GM21515 (cell line): Measurements from ENCODE around the gene ANXA10.
A peak's percentile ranks its signal among the peaks of the same experiment; 100 is the strongest.
"Not testable (repeated sequence)": the region's sequence is repeated elsewhere in the genome, so short reads cannot be mapped to it uniquely, and the experiment has no call there.

Experiments used
- ATAC-seq: cut with Tn5 transposase; IDR thresholded peaks from one replicate; pipeline ENCODE4 v1.9.1; 2021; ENCODE audit not compliant: unreplicated experiment

The ANXA10 gene

DNA sequence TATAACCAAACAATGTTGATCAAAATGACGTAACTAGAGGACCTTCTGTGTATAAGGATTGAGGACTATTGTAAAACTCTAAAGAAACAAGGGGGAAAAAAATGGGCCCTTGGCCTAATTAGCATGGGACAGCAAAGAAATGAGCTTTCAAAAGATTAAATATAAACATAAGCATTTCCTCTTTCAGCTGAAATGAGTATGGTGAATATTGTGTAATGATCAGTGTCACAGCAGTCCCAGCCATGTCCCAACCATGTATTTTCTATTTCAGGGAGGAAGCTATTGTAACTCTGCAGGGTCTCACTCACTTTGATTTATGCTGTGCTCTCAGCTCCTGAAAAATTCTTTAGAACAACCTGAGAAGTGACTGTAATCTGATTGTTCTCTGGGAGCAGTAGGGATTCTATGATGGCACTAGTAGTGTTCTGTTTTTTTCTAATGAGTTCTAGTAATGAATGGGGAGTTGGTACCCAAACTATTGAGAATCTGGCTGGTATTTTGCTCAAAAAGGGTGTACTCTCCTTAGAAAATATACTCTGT lies 25.8 kb downstream of the ANXA10 start:
- no peak for ATAC-seq

DNA sequence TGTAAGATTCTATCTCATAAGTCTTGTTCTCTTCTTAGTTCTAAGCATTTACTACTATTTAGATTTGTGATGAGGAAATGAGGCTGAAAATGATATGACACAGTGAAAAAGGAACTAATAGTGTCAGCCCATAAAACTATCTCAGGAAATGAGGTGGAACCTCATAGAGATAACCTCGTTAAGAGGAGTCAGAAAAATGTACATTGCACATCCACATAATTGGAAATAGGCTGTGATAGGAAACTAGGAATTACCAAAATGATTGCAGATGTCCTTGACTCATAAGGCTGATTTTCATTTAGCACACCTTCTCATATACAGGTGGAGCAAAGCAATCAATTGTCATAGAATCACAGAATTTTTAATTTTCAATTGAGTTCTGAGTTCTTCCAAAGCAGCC lies 26.8 kb downstream of the ANXA10 start:
- ATAC-seq: no peak

DNA sequence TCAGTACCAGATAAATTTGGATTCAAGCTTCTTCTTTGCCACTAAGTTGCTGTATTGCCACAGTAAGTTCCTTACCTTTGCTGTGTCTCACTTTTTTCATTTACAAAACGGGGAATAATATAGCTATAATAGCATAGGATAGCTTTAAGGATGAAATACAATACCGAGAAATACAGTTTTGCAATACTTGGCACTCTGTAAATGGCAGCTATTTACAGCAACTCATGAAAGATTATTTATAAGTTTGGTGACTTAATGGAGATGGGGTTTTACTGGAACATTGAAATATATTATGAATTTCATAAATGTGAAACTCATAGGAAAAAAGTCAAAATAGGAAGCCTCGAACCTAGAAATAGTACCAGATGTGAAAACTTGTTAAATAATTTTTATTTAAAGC lies 27.6 kb downstream of the ANXA10 start:
- ATAC-seq: no peak

- no peak for ATAC-seq
These were observed 28.5 kb downstream of the ANXA10 start for GRCh38 chr4:168120811-168121210.

DNA sequence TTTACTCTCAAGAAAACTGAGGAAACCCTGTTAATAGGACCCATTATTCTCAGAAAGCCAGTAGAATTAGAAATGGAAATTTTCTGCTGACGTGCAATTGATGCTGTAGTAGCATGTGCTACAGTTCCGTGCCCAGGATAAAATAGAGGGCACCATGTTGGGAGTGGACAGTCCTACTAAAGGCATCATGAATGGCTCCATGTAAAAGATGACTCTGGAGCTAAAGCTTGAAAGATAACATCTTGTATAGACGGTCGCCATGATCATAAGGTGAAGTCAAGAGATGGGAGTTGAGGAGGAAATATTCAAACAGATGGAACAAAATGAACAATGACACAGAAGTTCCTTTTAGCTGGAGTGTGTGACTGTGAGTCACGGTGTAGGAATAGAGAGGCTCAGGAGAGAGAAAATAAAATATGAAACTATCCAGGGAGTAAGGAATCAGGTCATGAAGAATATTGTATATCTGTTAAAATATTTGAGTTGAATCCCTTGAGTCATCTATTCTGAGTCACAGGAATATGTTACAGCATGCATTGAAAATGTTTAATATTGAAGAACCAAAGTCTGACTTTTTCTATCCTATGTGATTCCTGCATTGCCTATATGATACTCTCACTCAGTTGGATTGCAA lies 31.8 kb downstream of the ANXA10 start:
- ATAC-seq: no peak

DNA sequence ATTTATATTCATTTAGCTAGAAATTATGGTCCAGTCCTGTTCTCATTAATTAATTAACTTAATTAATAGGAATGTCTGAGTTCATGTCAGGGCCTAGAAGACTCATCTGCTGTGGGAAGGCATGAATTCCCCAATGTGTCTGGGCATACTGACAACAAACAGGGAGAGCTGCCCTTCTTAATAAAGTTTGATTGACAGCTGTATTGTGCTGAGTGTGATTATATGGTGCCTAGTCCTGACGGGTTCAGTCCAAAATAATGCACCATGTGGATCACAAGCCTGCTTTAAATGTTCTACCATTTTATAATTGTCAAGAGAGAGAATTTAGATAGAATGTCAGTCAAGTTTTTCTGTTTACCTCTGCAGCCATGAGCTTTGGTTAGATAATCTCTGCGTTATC lies 34.6 kb downstream of the ANXA10 start:
- no peak for ATAC-seq

GRCh38 chr4:168128601-168129000 lies 36.3 kb downstream of the ANXA10 start:
- no peak for ATAC-seq

GRCh38 chr4:168129046-168129772 lies 36.9 kb downstream of the ANXA10 start:
- ATAC-seq: no peak

- no peak for ATAC-seq
These were observed 37.5 kb downstream of the ANXA10 start for GRCh38 chr4:168129802-168130201.

GRCh38 chr4:168131196-168131595 lies 38.9 kb downstream of the ANXA10 start:
- ATAC-seq: no peak

DNA sequence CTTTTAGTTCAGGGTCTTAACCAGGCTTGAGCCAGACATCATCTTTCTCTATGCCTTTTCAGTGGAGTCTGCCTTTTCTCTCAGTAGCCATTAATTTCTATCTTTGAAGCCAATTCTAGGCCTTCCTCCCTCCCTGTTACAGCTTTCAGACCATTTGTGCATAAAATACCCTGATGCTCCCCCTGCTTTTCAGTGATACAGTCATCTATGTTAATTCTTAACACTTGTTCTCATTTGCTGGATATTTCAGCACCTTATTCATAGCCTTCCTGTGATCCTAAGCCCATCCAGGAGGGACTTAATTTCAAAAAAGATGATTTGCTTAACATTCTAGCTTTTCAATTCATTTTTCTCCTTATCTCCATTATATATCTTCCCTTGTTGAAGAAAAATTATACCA lies 42.3 kb downstream of the ANXA10 start:
- no peak for ATAC-seq

DNA sequence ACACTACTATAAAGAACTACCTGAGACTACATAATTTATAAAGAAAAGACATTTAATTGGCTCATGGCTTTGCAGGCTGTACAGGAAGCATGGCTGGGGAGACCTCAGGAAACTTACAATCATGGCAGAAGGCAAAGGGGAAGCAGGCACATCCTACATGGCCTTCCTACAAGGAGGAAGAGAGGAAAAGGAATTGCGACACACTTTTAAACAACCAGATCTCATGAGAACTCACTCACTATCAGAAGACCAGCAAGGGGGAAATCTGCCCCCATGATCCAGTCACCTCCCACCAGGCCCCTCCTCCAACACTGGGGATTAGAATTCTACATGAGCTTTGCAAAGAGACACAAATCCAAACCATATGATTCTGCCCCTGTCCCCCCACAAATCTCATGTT lies 43.5 kb downstream of the ANXA10 start:
- ATAC-seq: not testable (repeated sequence)

DNA sequence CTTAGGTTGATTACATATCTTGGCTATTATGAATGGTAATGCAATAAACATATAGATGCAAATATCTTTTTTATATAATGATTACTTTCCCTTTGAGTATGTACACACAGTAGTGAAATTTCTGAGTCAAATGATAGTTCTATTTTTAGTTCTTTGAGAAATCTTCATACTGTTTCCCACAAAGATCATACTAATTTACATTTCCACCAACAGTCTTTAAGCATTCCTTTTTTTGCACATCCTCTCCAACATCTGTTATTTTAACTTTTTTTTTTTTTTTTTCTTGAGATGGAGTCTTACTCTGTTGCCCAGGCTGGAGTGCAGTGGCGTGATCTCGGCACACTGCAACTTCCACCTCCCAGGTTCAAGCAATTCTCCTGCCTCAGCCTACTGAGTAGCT lies 45.4 kb downstream of the ANXA10 start:
- ATAC-seq: not testable (repeated sequence)

- ATAC-seq: no peak
These were observed 45.8 kb downstream of the ANXA10 start for GRCh38 chr4:168138143-168138542.

GRCh38 chr4:168139336-168139735 lies 47.0 kb downstream of the ANXA10 start:
- ATAC-seq: no peak

GRCh38 chr4:168141733-168142132 lies 49.4 kb downstream of the ANXA10 start:
- ATAC-seq: no peak

GRCh38 chr4:168143601-168144000 lies 51.3 kb downstream of the ANXA10 start:
- no peak for ATAC-seq

DNA sequence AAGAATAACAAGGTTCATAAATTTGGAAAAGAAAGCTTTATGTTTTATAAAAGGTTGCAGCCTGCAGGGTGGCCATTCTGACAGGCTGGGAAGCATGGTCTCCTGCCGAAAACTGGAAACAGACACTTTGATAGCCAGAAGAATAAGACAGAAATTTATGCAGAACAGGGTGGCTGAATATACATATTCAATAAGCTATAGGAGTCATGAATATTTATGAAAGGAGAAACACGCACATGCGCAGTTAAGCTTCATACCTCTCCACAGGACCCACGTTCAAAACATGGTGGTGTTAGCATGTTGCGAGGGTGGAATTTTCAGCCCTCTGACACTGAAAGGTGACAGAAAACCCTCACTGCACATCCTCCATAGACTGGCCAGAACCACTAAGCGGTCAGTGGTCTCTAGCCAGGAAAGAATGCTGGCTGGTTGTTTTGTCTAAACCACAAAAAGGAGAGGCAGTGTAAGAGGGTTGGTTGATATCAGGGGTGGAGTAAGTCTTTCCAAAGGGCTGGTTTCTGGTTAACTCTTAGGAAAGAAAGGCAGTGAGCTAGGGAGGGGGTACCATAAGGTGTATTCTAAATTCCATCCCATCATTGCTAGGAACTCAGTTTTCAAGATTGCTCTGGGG lies 58.2 kb downstream of the ANXA10 start:
- no peak for ATAC-seq

DNA sequence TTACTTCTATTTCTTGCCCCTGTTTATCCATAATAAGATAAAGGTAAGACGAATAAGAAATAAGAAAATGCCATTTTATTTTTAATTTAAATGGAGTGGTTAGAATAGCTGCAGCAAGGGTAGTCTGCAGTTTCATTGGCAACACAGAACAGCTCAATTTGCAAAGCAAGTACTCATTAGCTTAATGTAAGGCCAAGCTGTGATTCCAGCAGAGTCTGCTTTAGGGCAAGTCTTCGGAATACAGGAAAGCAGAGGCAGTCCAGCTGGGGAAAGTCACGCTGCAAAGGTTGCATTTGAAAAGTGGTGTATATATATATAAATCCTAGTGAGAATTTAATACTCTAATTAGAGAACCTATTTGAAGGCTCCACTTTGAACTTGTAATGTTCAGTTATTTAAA lies 59.0 kb downstream of the ANXA10 start:
- no peak for ATAC-seq

- ATAC-seq: no peak
These were observed 60.6 kb downstream of the ANXA10 start for GRCh38 chr4:168152837-168153500.

GRCh38 chr4:168153596-168154440 lies 61.5 kb downstream of the ANXA10 start:
- peak; percentile 90 for ATAC-seq
